Measurements from ENCODE around the gene TCERG1L.

Gene TCERG1L

DNA sequence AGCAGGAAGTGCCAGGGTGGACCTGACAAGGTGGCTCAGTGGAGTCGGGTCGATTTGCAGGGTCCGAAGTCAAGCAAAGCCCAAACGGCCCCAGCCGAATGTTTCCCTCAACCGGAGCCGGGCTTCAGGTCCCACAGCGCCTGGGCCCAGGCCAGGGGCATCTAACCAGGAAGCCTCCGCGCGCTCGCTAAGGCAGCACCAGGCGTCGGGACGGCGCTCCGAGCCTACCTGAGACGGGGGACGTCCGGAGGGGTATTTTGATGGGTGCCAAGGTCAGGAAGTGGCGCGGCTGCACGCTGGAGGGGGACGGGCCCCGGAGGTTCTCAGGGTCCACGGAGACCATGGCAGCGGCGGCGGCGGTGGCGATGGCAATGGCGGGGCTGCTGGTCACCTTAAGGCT lies 51.5 kb downstream of the TCERG1L start:
- in situ Hi-C loops (cut with MboI; ENCODE audit: low sequenced_read_pairs, unreplicated experiment), result no loop called here
- DNase-seq (ENCODE audit: low spot score), result no peak
- TF ChIP-seq, protein P1, sequence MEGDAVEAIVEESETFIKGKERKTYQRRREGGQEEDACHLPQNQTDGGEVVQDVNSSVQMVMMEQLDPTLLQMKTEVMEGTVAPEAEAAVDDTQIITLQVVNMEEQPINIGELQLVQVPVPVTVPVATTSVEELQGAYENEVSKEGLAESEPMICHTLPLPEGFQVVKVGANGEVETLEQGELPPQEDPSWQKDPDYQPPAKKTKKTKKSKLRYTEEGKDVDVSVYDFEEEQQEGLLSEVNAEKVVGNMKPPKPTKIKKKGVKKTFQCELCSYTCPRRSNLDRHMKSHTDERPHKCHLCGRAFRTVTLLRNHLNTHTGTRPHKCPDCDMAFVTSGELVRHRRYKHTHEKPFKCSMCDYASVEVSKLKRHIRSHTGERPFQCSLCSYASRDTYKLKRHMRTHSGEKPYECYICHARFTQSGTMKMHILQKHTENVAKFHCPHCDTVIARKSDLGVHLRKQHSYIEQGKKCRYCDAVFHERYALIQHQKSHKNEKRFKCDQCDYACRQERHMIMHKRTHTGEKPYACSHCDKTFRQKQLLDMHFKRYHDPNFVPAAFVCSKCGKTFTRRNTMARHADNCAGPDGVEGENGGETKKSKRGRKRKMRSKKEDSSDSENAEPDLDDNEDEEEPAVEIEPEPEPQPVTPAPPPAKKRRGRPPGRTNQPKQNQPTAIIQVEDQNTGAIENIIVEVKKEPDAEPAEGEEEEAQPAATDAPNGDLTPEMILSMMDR (IDR thresholded peaks at IDR 0.05; ENCODE audit: borderline replicate concordance, control extremely low read depth, extremely low read depth, insufficient read depth, missing control alignments), result no peak

DNA sequence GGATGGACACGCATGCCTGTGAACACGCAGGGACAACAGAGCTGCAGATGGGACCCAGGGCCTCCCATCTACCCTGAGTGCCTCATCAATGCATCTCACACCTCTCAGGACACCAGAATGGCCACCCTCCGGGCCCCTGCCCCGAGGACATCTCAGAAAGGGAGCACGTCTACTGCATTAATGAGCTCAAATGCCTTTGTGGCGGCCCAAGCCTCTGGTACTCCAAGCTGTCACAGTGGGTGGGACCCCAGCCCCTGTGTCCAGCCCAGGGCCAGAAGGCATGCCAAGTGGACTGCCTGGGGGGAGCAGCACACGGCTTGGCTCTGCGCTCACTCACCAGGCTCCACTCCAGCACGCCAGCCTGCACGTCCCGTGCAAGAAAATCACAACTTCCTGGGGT lies 52.0 kb downstream of the TCERG1L start:
- in situ Hi-C loops (cut with MboI; ENCODE audit: low sequenced_read_pairs, unreplicated experiment), result no loop called here
- TF ChIP-seq, protein P1 (IDR thresholded peaks at IDR 0.05; ENCODE audit: borderline replicate concordance, control extremely low read depth, extremely low read depth, insufficient read depth, missing control alignments), result no peak
- DNase-seq (ENCODE audit: low spot score), result no peak

DNA sequence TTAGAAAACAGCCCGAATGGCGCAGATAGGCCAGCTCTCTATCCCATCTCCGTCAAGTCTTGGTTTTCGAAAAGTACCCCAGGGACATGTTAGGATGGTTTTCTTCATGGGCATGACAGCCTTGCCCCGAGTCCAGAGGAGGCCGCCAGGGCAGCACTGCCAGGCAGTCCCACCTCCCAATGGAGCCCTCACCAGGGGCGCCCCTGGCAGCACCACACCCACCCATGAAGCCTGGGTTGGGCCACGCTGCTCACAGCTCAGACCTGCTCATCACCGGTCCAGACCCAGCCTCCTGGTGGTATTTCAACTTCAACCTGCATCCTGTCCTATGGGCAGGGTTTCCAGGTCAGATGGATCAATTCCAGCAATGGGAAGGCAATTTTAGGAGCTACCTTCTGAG lies 53.3 kb downstream of the TCERG1L start:
- in situ Hi-C loops (cut with MboI; ENCODE audit: low sequenced_read_pairs, unreplicated experiment), result no loop called here
- TF ChIP-seq, protein P1 (IDR thresholded peaks at IDR 0.05; ENCODE audit: borderline replicate concordance, control extremely low read depth, extremely low read depth, insufficient read depth, missing control alignments), result no peak
- DNase-seq (ENCODE audit: low spot score), result no peak

DNA sequence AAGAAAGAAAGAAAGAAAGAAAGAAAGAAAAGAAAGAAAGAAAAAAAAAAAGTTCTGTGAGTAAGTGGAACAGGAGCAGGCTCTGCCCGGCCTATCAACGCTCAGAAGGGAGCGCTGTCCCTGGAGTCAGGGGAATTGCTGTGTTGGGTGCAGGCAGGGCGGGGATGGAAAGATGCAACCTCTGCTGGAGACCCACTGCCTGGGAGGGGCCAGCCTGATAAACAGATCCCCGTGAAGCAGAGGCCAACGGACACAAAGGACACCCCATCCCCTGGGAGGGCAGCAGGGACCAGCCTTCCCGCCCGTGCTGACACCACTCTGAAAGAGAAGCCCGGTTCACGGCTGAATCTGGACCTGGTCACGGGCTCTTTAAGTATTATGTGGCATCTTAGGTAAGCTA lies 54.5 kb downstream of the TCERG1L start:
- no peak for DNase-seq (ENCODE audit: low spot score)
- TF ChIP-seq, protein P1 (IDR thresholded peaks at IDR 0.05; ENCODE audit: borderline replicate concordance, control extremely low read depth, extremely low read depth, insufficient read depth, missing control alignments), result no peak
- in situ Hi-C loops (cut with MboI; ENCODE audit: low sequenced_read_pairs, unreplicated experiment), result no loop called here

DNA sequence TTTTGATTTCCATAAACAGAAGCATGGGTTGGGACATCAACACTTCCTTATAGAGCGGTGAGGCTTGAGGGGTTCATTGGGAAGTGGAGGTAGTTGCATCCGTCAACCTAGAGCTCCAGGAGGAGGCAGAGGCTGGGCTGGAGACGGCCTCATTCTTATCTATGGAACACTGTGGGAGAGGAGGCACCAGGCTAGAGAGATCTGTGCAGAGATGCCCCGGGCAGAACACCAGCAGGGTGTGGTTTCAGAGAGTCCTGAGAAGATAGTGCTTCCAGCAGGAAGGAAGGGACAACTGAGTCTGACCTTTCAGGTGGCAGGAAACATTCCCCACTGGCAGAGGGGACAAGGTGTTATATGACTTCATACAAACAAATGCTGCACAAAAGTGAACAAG lies 56.7 kb downstream of the TCERG1L start:
- TF ChIP-seq, protein P1 (IDR thresholded peaks at IDR 0.05; ENCODE audit: borderline replicate concordance, control extremely low read depth, extremely low read depth, insufficient read depth, missing control alignments), result no peak
- in situ Hi-C loops (cut with MboI; ENCODE audit: low sequenced_read_pairs, unreplicated experiment), result no loop called here
- no peak for DNase-seq (ENCODE audit: low spot score)

DNA sequence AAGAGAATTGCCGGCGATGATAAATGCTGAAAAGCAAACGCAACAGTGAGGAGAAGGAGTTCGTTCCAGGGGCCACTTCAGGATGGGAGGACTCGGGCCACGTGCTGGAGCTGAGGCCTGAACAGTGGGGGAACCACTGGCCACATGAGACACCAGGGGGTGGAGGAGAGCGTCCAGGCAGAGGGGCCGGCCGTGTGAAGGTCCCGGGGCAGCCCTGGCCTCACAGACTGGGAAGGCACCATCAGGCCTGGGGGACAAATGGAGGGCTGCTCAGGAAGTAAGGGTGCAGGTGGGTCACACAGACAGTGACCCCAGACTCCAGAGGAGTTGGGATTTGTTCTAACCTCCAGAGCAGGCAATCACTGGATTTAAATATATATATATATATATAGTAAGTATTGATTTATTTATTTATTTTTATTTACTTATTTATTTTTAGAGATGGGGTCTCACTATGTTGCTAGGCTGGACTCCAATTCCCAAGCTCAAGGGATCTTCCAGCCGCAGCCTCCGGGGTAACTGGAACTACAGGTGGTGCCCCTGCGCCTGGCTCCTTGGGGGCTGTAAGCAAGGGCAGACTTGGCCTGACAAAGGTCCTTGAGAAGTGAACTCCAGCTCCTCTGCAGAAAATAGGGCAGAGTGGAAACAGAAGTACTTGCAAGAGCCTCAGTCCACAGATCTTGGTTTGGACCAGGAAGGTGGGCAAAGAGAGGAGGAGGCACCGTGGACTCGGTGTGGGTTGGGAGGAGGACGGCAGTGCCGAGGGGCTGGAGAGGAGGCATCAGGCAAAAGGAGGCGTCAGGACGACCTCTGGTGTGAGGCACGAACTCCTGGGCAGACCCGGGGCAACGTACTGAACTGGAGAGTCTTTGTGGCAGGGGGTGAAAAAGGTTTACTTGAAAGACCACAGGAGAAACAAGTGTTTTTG lies 57.3 kb downstream of the TCERG1L start:
- no peak for DNase-seq (ENCODE audit: low spot score)
- in situ Hi-C loops (cut with MboI; ENCODE audit: low sequenced_read_pairs, unreplicated experiment), result no loop called here
- TF ChIP-seq, protein P1 (IDR thresholded peaks at IDR 0.05; ENCODE audit: borderline replicate concordance, control extremely low read depth, extremely low read depth, insufficient read depth, missing control alignments), result no peak

Measured in GM13976 (cell line).